ENCODE measurements around the gene OR4F6.

Gene OR4F6

GRCh38 chr15:101813803-101814534 is 10.7 kb downstream of the OR4F6 start:
- DNase-seq (ENCODE audit: low read depth): peak; percentile 6
- TF ChIP-seq, protein P1, sequence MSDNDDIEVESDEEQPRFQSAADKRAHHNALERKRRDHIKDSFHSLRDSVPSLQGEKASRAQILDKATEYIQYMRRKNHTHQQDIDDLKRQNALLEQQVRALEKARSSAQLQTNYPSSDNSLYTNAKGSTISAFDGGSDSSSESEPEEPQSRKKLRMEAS (IDR thresholded peaks at IDR 0.05; ENCODE audit: low read depth, low read length): no peak
- TF ChIP-seq, protein P2, sequence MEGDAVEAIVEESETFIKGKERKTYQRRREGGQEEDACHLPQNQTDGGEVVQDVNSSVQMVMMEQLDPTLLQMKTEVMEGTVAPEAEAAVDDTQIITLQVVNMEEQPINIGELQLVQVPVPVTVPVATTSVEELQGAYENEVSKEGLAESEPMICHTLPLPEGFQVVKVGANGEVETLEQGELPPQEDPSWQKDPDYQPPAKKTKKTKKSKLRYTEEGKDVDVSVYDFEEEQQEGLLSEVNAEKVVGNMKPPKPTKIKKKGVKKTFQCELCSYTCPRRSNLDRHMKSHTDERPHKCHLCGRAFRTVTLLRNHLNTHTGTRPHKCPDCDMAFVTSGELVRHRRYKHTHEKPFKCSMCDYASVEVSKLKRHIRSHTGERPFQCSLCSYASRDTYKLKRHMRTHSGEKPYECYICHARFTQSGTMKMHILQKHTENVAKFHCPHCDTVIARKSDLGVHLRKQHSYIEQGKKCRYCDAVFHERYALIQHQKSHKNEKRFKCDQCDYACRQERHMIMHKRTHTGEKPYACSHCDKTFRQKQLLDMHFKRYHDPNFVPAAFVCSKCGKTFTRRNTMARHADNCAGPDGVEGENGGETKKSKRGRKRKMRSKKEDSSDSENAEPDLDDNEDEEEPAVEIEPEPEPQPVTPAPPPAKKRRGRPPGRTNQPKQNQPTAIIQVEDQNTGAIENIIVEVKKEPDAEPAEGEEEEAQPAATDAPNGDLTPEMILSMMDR (IDR thresholded peaks at IDR 0.05; ENCODE audit: low read depth, low read length): no peak
- no peak overlapping the region for H3K4me3 ChIP-seq (ENCODE audit: low read depth, low read length)

GRCh38 chr15:101820781-101821180 is 17.5 kb downstream of the OR4F6 start:
- DNase-seq (ENCODE audit: low read depth): no peak
- TF ChIP-seq, protein P2 (IDR thresholded peaks at IDR 0.05; ENCODE audit: low read depth, low read length): no peak
- TF ChIP-seq POLR2A (IDR thresholded peaks at IDR 0.05; ENCODE audit: extremely low read depth, insufficient read length): no peak
- TF ChIP-seq, protein P1 (IDR thresholded peaks at IDR 0.05; ENCODE audit: low read depth, low read length): no peak
- no peak overlapping the region for H3K4me3 ChIP-seq (ENCODE audit: low read depth, low read length)

DNA sequence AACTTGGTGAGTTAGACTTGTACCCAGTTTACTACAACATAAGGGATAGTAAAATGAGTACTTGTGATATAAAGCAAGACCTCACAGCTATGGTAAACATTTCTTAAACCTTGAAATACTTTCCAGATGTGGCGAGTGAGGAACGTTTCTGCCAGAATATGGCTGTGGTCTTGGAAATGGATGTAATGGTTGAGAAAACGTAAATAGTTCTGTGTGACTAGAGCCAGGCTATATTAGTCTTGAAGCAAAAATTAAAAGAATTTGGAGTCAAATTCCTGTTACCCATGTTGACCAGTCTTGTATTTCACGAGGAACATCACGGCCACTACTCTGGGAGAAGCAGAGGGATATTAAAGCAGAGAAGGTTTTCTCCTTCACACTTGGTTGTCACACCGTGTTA is 23.9 kb downstream of the OR4F6 start:
- TF ChIP-seq POLR2A (IDR thresholded peaks at IDR 0.05; ENCODE audit: extremely low read depth, insufficient read length) (no peak), MYC (IDR thresholded peaks at IDR 0.05; ENCODE audit: low read depth, low read length) (no peak)
- TF ChIP-seq, protein P2 (IDR thresholded peaks at IDR 0.05; ENCODE audit: low read depth, low read length): no peak
- TF ChIP-seq, protein P1 (IDR thresholded peaks at IDR 0.05; ENCODE audit: low read depth, low read length): no peak
- no peak overlapping the region for H3K4me3 ChIP-seq (ENCODE audit: low read depth, low read length)
- no peak for DNase-seq (ENCODE audit: low read depth)

GRCh38 chr15:101828774-101829173 is 25.5 kb downstream of the OR4F6 start:
- no peak for DNase-seq (ENCODE audit: low read depth)
- no peak overlapping the region for H3K4me3 ChIP-seq (ENCODE audit: low read depth, low read length)
- TF ChIP-seq, protein P1 (IDR thresholded peaks at IDR 0.05; ENCODE audit: low read depth, low read length): no peak
- TF ChIP-seq MYC (IDR thresholded peaks at IDR 0.05; ENCODE audit: low read depth, low read length) (no peak), POLR2A (IDR thresholded peaks at IDR 0.05; ENCODE audit: extremely low read depth, insufficient read length) (no peak)
- TF ChIP-seq, protein P2 (IDR thresholded peaks at IDR 0.05; ENCODE audit: low read depth, low read length): no peak

DNA sequence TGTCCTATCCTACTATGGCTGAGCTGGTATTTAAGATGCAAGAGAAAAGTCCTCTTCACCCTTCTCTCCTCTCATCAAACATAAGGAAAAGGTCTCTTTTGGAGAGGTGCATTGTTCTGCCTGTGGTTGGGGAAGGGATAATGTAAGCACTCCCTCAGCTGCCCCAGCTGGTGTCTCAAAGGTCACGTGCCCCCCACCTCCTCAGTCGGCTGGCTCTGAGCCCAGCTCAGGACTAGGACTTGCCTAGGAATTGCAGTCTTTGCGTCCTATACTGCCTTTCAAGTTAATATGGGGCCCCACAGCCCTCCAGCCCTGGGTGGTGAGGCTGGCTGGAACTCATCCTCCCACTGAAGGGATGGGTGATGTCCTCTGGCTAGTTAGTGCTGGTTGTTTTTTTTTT is 38.3 kb downstream of the OR4F6 start:
- H3K4me3 ChIP-seq (ENCODE audit: low read depth, low read length): no peak overlapping the region
- no peak for DNase-seq (ENCODE audit: low read depth)
- TF ChIP-seq, protein P1 (IDR thresholded peaks at IDR 0.05; ENCODE audit: low read depth, low read length): no peak
- TF ChIP-seq POLR2A (IDR thresholded peaks at IDR 0.05; ENCODE audit: extremely low read depth, insufficient read length): no peak
- TF ChIP-seq, protein P2 (IDR thresholded peaks at IDR 0.05; ENCODE audit: low read depth, low read length): no peak
- no peak for TF ChIP-seq MYC (IDR thresholded peaks at IDR 0.05; ENCODE audit: low read depth, low read length)

Data from NB4 (cell line).